Transverse colon (tissue), 4 donors: Measurements from ENCODE around the gene MYO1B.

Source experiments
- EP300 ChIP-seq: sonication (generic); formaldehyde crosslinking; IDR thresholded peaks from one replicate; pipeline ENCODE4 v1.6.1; 2017; ENCODE audit warnings: antibody characterized with exemption, low read depth
- POLR2AphosphoS5 ChIP-seq, 3 donors: sonication (generic); formaldehyde crosslinking; IDR thresholded peaks; one replicate each; pipeline ENCODE4 v1.6.1; 2016; ENCODE audit warnings: antibody characterized with exemption in 3 of 3
- TF ChIP-seq, protein P1 (sequence below), 5 experiments: fragments of 200-600 bp in 3 of 5; fragments of 450-650 bp in 2 of 5; sonication (generic) in 3 of 5; IDR thresholded peaks; 1 replicate in 2 of 5; 2 replicates in 3 of 5; pipeline ENCODE4 v1.5.1; 2016 to 2017; ENCODE audit warnings: antibody characterized with exemption in 5 of 5, inconsistent platforms in 3 of 5, mild to moderate bottlenecking in 2 of 5, moderate library complexity in 1 of 5

DNA sequence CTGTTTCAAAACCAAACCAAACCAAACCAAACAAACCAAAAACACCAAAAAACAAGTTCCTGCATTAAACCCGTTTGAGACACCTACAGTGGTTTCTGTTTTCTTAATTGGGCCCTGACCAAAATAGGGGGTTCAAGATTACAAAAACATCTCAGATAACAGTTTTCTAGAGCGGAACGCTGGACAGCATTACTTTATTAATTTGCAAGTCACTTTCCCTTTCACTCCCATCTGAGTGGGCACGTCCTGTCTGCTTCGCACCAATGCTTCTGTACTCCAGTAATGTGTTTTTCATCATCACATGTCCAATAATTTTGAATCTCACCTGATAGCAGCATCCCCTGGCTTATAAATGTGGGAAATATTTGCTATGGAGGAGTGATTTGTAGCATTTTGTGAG is 11.7 kb upstream of the MYO1B start:
- TF ChIP-seq, protein P1, sequence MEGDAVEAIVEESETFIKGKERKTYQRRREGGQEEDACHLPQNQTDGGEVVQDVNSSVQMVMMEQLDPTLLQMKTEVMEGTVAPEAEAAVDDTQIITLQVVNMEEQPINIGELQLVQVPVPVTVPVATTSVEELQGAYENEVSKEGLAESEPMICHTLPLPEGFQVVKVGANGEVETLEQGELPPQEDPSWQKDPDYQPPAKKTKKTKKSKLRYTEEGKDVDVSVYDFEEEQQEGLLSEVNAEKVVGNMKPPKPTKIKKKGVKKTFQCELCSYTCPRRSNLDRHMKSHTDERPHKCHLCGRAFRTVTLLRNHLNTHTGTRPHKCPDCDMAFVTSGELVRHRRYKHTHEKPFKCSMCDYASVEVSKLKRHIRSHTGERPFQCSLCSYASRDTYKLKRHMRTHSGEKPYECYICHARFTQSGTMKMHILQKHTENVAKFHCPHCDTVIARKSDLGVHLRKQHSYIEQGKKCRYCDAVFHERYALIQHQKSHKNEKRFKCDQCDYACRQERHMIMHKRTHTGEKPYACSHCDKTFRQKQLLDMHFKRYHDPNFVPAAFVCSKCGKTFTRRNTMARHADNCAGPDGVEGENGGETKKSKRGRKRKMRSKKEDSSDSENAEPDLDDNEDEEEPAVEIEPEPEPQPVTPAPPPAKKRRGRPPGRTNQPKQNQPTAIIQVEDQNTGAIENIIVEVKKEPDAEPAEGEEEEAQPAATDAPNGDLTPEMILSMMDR (IDR thresholded peaks at IDR 0.05): no peak
- no peak for TF ChIP-seq POLR2AphosphoS5 (IDR thresholded peaks at IDR 0.05)
- no peak for TF ChIP-seq EP300
